ENCODE measurements around the gene MAPT. TPM values are rescaled to one million over a fixed set of nuclear protein-coding genes. Genes with fewer than 3 reads are reported as not detected.

MAPT gene
- total and polyA plus RNA-seq, 2 of the 13 experiments (the other 11 are each of a cell fraction or from before 2014, with no cell fraction given) = 2.1 to 2.8 TPM

DNA sequence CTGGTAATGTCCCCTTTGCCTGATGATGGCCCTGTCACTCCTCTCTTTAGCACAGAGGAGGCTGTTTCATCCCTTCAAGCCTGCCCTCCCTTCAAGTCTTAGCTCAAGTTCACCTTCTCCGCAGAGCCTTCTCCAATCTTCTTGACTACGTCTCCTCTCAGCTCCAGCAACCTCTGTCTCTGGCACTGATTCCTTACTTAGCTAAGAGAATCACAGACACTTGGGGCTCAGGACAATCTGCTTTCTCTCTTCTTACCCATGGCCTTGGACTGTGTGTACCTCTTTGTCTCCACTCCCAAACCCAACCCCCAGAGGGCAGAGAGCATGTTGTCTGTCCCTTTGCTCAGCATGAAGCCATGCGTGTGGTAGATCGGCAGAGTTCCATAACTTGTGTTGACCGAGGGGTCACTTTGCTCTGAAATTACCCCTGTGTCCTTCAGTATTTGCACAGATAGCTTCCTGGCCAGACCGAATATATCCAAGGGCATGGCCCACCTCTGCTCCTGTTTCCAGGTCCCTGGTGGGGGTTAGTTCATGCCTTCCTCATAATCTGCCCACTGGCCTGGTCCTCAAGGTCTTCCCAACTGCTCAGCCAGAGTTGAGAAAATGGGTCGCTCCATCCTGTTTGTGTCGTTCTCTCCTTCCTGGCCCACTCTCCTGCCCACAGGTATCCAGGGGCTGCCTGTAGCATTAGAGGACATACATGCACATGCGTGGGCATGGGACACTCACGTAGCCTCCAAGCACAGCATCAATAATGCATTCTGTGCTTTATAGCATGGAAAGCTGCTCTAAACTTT is 41.6 kb downstream of the MAPT start:
- H3K27ac ChIP-seq (ENCODE audit: extremely low read length, insufficient read depth, low read length) = peak overlapping the region; percentile 92
- in situ Hi-C loops (cut with HindIII; ENCODE audit: extremely low pct_ligation_motif_present, low pct_unique_long_range_greater_than_20kb) (loop anchor here (10.0 kb wide), 1 partner anchor 61 kb away; no protein-coding TSS in a partner anchor), intact Hi-C loops (cut with micrococcal nuclease; ENCODE audit: unreplicated experiment) (loop anchor here (1.0 kb wide), 1 partner anchor 13 kb away; no protein-coding TSS in a partner anchor)
- FAIRE-seq = peak; percentile 96
- peak; percentile 95 for ATAC-seq
- peaks cover 24% of the 10 kb centered on the region for H3K79me2 ChIP-seq (ENCODE audit: insufficient read depth, low read length)
- H3K9ac ChIP-seq (ENCODE audit: insufficient read depth, low read depth, low read length) = peak overlapping the region; percentile 71
- WGBS (ENCODE audit: low lambda C conversion rate) = 39% methylated on average over 10 of the region's 10 CpGs
- H2AFZ ChIP-seq (ENCODE audit: low read length) = peak overlapping the region; percentile 31
- no peaks in the 10 kb centered on the region; a peak in 1 of 5 replicates for H3K27me3 ChIP-seq (ENCODE audit: control insufficient read depth in 1 of 2, insufficient read depth in 2 of 2, low read length in 2 of 2)
- no peaks in the 10 kb centered on the region for H3K9me3 ChIP-seq (ENCODE audit: low read length)
- peak; percentile 95 for DNase-seq (ENCODE audit: low spot score)
- H3K4me3 ChIP-seq (replicated peaks in 1 of 3; ENCODE audit: insufficient read depth in 1 of 3, low read depth in 2 of 3, low read length in 3 of 3) = peak overlapping the region; percentile 64 to 72 (median 67)
- BruUV-seq (replicated peaks) = TSS peak; percentile 95
- ChIA-PET POLR2A (interaction anchor here (0.7 to 4.8 kb wide), 8 partner anchors 9 to 78 kb away, joined by 3 to 61 read pairs (median 6); no protein-coding TSS in a partner anchor), CTCF (ENCODE audit: low intra/inter-chr PET ratio, low total read pairs) (interaction anchor here (1.3 kb wide), 1 partner anchor 13 kb away, joined by 9 read pairs; no protein-coding TSS in a partner anchor)
- peak overlapping the region; percentile 88 for H3K4me2 ChIP-seq (ENCODE audit: low read depth, low read length)
- H4K20me1 ChIP-seq (ENCODE audit: insufficient read depth, low read length) = no peaks in the 10 kb centered on the region
- peaks cover 58% of the 10 kb centered on the region for H3K4me1 ChIP-seq (ENCODE audit: insufficient read depth, low read length)
- 0 out of 5 replicates have a peak, but pooled peaks cover 0 to 1% of the 10 kb centered on the region in 2 experiments for H3K36me3 ChIP-seq (replicated peaks in 1 of 2; ENCODE audit: control insufficient read depth in 1 of 2, insufficient read depth in 2 of 2, low read length in 2 of 2)
- TF ChIP-seq KLF11 (CRISPR knock-in tag; IDR thresholded peaks at IDR 0.05) = 0 out of 2 replicates have a peak, but pooled peaks have one; percentile 57
- 0 out of 2 replicates have a peak, but pooled peaks have one; percentile 7 for TF ChIP-seq ZBTB21 (CRISPR knock-in tag; IDR thresholded peaks at IDR 0.05)
- peak; percentile 79 for TF ChIP-seq SPEN (CRISPR knock-in tag; IDR thresholded peaks at IDR 0.05; ENCODE audit: low read depth)
- TF ChIP-seq, protein P1, sequence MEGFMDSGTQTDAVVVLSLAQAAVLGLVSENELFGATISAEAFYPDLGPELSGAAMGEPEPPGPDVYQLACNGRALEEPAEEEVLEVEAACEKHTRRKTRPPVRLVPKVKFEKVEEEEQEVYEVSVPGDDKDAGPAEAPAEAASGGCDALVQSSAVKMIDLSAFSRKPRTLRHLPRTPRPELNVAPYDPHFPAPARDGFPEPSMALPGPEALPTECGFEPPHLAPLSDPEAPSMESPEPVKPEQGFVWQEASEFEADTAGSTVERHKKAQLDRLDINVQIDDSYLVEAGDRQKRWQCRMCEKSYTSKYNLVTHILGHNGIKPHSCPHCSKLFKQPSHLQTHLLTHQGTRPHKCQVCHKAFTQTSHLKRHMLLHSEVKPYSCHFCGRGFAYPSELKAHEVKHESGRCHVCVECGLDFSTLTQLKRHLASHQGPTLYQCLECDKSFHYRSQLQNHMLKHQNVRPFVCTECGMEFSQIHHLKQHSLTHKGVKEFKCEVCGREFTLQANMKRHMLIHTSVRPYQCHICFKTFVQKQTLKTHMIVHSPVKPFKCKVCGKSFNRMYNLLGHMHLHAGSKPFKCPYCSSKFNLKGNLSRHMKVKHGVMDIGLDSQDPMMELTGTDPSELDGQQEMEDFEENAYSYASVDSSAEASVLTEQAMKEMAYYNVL (CRISPR knock-in tag; IDR thresholded peaks at IDR 0.05; ENCODE audit: borderline replicate concordance) = peak; percentile 93; the same call in 1 of the 2 replicates
- TF ChIP-seq, protein P2, sequence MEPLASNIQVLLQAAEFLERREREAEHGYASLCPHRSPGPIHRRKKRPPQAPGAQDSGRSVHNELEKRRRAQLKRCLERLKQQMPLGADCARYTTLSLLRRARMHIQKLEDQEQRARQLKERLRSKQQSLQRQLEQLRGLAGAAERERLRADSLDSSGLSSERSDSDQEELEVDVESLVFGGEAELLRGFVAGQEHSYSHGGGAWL (CRISPR knock-in tag; IDR thresholded peaks at IDR 0.05) = 0 out of 2 replicates have a peak, but pooled peaks have one; percentile 57
- no peak for TF ChIP-seq ZNF703 (CRISPR knock-in tag; IDR thresholded peaks at IDR 0.05; ENCODE audit: borderline replicate concordance)
- peak; percentile 87; the same call in 1 of the 2 replicates for TF ChIP-seq KAT7 (CRISPR knock-in tag; IDR thresholded peaks at IDR 0.05; ENCODE audit: borderline replicate concordance)
- TF ChIP-seq RXRA (CRISPR knock-in tag; IDR thresholded peaks at IDR 0.05) = peak; percentile 98
- TF ChIP-seq ZMYM2 (CRISPR knock-in tag; IDR thresholded peaks at IDR 0.05) = 0 out of 2 replicates have a peak, but pooled peaks have one; percentile 84
- TF ChIP-seq, protein P3, sequence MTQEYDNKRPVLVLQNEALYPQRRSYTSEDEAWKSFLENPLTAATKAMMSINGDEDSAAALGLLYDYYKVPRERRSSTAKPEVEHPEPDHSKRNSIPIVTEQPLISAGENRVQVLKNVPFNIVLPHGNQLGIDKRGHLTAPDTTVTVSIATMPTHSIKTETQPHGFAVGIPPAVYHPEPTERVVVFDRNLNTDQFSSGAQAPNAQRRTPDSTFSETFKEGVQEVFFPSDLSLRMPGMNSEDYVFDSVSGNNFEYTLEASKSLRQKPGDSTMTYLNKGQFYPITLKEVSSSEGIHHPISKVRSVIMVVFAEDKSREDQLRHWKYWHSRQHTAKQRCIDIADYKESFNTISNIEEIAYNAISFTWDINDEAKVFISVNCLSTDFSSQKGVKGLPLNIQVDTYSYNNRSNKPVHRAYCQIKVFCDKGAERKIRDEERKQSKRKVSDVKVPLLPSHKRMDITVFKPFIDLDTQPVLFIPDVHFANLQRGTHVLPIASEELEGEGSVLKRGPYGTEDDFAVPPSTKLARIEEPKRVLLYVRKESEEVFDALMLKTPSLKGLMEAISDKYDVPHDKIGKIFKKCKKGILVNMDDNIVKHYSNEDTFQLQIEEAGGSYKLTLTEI (CRISPR knock-in tag; conservative IDR thresholded peaks at IDR 0.05) = no peak
- TF ChIP-seq, protein P4, sequence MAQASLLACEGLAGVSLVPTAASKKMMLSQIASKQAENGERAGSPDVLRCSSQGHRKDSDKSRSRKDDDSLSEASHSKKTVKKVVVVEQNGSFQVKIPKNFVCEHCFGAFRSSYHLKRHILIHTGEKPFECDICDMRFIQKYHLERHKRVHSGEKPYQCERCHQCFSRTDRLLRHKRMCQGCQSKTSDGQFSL (CRISPR knock-in tag; IDR thresholded peaks at IDR 0.05) = peak; percentile 52; the same call in 1 of the 2 replicates
- TF ChIP-seq CBX2 (IDR thresholded peaks at IDR 0.05; ENCODE audit: low read depth, low read length) = no peak
- TF ChIP-seq CBX2 (CRISPR knock-in tag; IDR thresholded peaks at IDR 0.05; ENCODE audit: low read depth) = no peak
- peak; percentile 84 for TF ChIP-seq ISL2 (CRISPR knock-in tag; IDR thresholded peaks at IDR 0.05)
- 0 out of 2 replicates have a peak, but pooled peaks have one; percentile 17 for TF ChIP-seq CBFB (CRISPR knock-in tag; IDR thresholded peaks at IDR 0.05)
- no peak for TF ChIP-seq ZFP62 (CRISPR knock-in tag; IDR thresholded peaks at IDR 0.05)
- TF ChIP-seq RBAK (CRISPR knock-in tag; IDR thresholded peaks at IDR 0.05) = peak; percentile 29; the same call in 1 of the 2 replicates
- TF ChIP-seq CHD4 (IDR thresholded peaks at IDR 0.05; ENCODE audit: borderline replicate concordance, low read length) = peak; percentile 24; the same call in 1 of the 2 replicates

Data from HepG2 (cell line).